Kidney tubule cell (primary cell): ENCODE data around the gene ENPP1.
"Not testable (repeated sequence)": the region's sequence is repeated elsewhere in the genome, so short reads cannot be mapped to it uniquely, and the experiment has no call there.

Source experiments
- DNase-seq: peaks from one replicate; pipeline ENCODE4 v3.0.0-alpha.2; 2018; ENCODE audit warnings: low spot score

The ENPP1 gene

DNA sequence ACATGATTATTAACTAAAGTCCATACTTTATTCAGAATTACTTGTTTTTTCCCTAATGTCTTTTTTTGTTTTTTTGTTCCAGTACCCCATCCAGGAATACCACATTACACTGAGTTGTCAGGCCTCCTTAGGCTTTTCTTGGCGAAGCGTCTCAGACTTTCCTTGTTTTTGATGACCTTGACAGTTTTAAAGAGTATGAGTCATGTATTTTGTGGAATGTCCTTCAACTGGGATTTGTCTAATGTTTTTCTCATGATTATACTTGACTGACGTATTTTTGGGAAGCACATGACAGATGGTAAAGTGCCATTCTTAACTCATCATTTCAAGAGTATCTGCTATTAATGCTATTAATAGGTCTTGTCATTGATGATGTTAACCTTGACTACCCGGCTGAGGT is 23.6 kb downstream of the ENPP1 start:
- peak; percentile 77 for DNase-seq

DNA sequence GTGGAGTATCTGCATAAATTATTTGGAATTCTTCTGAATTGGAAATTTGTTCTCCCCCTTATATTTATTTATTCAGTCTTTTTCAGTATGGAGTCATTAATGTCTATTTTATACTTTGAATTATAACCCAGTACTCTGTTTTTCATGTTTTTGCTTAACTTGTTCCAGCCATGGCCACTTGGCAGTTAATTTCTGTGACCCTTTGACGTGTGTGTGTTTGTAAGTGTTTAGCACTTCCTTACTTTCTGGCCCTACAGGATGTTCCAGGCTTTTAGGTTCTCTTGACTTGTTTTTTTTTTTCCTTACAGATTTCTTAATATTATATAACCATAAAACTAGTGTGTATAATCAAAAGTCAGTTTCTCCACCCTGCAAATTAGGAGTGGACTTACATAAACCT is 24.1 kb downstream of the ENPP1 start:
- no peak for DNase-seq

DNA sequence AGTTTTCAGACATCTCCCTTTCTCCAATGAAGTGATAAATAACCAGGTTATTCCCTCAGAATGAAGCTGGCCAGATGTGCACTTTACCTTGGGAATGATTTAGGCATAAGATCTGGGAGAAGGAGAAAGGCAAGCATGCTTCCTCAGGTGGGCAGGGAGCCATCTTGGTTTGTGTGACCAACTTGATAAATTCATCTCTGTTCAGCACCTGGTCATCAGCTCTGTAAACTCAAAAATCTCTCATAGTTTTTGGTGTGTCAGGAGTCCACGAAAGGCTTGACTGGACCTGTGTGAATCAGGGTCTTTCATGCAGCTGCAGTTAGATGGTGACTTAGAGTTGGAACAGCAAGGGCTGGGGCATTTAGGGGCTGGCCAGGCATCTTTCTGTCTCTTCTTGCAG is 24.5 kb downstream of the ENPP1 start:
- DNase-seq: no peak

DNA sequence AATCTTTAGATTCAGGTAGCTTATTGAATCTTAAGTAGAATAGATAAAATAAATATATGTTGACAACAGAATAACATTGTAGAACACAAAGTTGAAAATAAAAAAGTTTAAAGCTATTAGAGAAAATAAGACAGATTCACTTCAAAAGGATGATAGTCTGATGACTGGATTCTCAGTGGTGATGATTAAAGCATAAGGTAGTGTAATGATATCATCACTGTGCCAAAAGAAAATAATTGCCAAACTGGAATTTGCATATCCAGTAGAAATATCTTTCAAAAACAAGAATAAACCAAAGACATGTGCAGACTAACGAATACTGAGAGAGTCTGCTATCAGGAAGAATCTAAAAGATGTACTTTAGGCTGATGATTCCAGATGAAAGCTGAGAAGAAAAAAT is 30.2 kb downstream of the ENPP1 start:
- peak; percentile 39 for DNase-seq

DNA sequence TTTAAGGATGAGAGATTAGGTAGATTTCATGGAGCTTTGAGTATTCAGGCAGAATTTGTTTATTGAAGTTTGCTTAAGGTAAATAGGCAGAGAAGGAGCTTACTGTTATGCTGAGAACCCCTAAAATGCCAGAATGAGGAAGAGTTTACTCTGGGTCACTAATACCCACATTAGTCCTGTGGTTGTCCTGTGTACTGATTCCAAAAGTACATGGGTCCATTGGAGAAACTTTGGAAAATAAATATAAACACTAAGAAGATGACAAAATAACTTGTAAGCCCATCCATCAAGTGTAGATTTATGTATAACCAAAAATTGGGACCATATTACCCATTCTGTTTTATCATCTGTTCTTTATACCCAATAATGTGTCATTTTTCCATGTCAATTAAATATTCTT is 31.6 kb downstream of the ENPP1 start:
- DNase-seq: no peak

DNA sequence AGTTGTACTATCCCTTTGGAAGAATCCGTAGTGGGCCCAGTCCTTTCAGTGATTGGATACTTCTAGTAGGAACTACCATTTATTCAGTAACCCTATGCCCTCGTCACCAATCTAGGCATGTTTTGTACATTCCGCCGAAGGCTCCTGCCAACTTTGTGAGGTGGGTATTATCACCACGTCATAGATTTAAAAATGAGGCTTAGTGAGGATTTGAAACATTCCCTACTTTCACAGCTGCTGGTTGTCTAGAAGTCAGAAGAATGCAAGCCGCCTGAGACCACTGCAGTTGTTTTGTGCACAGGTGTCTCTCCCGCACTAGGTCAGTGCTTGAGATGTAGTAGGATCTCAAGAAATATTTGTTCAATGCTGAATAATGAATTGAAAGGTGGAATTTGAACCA is 32.6 kb downstream of the ENPP1 start:
- no peak for DNase-seq

DNA sequence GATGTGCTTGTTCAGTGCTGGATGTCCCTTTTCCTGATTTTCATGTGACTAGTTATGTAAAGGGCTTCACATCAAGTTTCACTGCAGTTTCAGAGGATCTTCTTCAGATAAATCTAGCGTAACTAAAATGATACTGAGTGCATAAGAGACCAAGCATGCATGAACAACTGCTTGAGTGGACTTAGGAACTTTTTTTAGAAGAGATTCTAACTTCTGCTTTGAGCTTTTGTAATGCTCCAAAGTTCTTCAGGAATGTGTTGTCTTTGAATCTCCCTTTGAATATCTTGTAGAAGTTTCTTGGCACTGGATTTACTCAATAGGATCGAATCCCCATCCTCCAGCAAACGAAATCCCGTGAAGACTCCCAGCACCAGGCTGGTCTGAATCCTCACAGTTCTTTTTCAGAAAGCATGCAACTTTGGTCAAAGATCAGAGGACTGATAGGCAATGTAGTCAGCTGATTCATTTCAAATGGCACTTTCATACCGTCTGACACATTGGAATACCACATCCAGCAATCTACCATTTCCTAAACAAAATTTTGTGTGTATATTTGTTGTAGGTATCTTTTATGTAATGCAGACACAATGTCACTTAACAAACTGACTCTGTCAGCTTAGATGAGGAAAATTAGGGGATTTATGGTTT is 33.2 kb downstream of the ENPP1 start:
- DNase-seq: peak; percentile 89

DNA sequence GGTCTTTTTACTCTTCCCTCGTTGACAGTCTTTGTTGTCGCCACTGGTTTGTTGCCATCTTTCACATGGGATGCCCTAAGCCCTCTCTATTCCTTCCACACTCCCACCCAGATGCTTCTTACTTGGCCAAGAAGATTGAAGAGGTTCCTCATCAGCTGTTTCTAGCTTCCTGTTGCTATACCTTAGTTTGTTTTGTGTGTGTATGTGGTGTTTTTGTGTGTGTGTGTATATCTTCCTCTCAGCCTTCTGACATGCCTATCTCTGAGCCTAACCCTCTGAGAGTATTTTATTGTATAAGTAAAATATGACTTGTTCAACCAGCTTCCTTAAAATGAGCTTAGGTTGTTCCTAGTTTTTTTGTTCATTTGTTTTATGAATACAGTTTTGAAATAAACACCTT is 35.9 kb downstream of the ENPP1 start:
- no peak for DNase-seq

DNA sequence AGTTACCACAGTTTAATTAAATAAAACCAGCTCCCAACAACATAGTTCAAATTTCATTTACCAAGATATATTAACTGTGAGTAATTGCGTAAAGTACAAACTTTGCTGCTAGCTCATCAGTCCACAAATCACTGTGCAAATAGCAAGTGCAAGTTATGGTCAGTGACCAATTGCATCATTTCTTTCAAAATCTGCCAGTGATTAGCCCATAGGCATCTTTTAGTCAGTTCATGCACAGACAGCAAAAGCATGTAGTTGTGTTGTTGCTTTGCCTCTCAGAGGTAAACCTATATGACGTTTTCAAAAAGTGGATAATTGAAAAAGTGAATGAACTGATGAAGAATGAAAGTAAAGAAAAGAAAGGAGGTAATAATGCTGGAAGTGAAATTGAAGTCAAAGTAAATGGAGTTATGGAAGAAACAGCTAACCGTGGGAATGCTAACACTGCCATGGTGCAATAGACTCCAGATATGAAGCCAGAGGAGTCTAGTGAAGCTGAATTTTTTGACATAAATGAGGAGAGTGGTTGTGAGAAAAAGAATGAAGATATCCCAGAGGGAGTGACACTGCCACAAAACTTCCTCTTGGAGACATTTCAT is 36.5 kb downstream of the ENPP1 start:
- DNase-seq: peak; percentile 4

DNA sequence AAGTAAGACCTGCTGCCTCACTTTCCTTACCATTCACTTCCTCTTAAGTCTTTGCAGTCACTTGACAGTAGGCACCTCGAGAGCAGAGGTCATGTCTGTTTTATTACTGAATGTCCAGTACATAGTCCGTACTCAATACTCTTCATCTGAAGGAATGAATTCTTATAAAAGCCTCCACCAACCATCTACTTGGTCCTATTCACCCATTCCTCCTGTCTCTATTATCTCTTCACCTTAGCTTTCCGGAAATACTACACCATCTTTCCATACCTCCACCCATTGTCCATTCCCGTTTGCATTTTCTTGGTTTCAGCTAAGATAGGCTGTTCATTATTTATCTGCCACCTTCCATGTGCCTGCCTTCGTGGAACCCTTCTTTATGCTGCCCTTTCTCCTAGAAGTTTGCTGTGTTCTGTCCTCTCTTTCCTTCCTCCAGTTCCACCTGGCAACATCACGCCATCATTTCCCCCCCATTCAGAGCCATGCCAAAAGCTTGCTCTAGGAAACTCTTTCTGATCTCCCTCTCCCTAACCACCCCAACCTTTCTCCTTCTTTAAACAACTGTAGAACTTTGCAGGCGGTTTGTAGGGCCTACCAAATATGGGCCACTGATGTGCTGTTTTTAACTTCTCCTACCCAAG is 38.3 kb downstream of the ENPP1 start:
- DNase-seq: no peak

DNA sequence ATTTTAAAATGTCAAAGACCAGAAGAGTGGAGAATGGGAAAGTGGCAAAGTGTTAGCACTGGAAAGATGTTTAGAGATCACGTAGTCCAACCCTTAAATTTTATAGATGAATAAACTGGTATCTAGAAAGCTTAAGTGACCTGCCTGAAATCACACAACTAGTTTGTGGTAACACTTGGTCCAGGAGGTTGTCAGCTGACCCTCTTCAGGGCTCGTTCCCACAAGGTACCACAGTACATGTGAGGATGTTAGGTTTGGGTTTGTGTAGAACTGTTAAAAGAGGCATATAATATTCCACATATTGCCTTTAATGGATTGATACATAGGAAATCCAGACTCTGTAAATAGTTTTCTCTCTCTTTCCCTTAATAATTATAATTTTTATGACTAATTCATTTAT is 39.1 kb downstream of the ENPP1 start:
- no peak for DNase-seq

DNA sequence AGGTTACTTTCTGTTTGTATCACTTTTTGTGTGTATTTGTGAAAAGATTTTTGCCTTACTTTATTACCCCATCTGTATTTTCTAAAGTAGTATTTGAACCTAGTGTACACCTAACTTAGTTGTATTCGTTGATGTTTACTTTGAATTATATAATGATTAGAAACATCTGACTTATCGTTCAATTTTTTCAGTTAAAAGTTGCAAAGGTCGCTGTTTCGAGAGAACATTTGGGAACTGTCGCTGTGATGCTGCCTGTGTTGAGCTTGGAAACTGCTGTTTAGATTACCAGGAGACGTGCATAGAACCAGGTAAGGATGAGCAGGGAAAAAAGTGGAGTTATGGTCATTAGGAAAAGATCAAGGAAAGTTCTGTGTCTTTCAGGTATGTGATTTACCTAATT is 42.0 kb downstream of the ENPP1 start:
- DNase-seq: no peak

DNA sequence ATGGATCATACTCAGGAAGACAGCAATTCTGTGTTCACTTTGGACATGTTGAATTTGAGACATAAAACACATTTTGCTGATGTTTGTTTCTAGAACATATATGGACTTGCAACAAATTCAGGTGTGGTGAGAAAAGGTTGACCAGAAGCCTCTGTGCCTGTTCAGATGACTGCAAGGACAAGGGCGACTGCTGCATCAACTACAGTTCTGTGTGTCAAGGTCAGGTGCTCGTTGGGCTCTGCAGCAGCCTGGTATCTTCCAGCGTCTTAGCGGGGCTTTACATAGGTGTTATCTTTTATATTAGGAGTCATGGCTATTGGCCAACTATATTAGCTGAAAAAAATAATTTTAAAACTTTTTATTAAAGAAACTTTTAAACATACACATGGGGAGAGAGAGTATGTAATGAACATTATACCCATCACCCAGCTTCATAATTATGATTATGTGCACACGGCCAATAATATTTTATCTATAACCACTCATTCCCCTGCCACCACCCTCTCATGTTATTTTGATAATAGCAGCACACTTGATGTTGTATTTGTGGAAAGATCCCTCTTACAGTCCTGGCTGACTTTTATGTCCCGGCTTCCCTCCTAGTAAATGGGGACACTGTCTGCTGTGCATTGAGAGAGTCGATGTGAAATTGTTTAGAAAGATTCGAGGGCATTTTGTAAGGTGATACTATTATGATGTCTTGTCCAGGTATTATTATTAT is 43.4 kb downstream of the ENPP1 start:
- no peak for DNase-seq

DNA sequence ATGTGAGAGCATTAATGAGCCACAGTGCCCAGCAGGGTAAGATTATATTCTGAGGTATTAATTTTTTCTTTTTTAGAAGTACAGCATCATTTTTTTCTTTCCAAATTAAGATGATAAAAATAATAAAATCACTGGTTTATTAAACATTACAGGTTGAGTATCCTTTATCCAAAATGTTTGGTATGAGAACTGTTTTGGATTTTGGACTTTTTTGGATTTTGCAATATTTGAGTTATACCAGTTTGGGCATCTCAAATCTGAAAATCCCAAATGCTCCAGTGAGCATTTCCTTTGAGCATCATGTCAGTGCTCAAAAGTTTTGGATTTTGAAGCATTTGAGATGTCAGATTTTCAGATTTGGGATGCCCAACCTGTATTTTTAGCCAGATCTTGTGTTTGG is 44.4 kb downstream of the ENPP1 start:
- DNase-seq: no peak

DNA sequence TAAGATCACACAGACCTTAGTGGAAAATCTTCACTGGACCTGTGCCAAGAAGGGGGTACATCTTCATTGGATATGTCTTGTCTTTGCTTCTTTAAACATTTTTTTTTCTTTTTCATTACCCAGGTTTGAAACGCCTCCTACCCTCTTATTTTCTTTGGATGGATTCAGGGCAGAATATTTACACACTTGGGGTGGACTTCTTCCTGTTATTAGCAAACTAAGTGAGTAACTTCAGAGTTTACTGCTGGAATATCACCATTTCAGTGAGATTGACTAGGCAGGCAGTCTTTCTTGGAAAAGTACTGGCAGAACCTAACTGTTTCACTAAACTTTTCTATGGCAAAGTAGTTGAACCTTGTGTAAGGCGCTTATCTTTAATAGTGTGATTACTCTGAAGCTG is 47.0 kb downstream of the ENPP1 start:
- DNase-seq: no peak

DNA sequence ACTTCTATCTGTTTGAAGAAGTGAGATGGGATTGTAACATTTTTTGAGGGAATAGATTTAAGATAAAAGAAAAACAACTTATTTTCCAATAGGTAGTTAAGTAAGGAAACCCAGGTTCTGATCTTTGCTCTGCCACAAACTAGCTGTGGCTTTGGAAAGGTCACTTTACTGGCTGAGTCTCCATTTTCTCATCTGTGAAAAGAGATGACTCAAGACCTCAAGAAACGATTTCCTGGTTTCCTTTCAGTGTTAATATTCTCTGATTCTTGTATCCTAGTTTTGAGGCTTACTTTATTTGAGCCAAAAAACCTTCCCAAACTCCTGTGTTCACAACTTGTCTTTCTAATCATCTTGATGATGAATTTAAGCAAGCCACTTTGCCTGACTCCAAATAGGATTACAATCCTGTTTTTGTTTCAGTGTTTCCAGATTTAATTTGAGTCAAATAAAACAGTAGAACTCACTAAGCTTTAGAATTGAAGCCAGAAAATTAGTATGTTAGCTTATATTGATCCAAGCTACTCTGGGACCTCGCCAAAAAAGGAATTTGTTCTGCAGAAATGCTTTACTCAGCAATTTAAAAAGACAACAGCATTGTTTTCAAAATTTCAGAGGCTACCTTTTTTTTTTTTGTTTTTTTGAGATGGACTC is 51.1 kb downstream of the ENPP1 start:
- peak; percentile 68 for DNase-seq

DNA sequence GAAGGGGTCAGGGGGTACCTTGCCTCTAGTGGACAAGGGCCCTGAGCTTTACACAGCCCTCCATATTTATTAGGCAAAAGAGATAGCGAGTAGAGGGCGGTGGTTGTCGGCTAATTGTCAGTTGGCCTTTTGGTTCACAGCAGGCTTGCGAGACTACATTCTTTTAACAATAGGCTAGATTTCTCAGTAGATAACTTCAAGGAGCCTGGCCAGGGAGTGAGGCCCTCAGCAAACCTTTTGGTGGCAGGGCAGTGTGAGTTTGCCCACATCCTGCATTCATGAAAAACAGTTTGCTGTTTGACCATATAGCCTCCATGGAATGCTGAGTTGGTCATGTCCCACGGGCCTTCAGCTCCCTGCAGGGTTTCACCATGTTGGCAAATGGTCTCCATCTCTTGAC is 51.8 kb downstream of the ENPP1 start:
- DNase-seq: not testable (repeated sequence)

DNA sequence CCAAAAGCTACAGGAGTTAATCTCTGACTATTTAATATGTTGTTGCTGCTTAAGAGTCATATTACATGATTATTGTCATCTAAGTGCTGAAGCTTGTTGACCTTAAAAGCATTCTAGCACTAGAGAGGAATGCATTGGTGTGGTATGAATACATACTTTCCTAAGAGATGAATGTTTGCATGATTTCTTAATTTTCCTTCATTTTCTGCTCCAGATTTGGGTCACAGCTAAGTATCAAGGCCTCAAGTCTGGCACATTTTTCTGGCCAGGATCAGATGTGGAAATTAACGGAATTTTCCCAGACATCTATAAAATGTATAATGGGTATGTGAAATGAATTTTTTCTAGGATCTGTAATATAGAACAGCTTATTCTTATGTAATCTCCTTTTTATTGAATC is 53.6 kb downstream of the ENPP1 start:
- no peak for DNase-seq

DNA sequence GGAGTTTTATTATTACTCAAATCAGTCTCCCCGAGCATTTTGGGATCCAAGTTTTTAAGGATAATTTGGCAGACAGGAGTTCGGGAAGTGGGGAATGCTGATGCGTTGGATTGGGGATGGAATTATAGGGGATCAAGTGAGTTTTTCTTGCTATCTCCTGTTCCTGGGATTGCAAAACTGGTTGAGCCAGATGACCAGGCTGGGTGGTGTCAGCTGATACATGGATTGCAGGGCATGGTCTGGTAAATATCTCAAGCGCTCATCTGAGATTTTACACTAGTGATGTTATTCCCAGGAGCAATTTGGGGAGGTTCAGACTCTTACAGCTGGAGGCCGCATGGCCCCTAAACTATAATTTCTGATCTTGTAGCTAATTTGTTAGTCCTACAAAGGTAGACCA is 54.7 kb downstream of the ENPP1 start:
- no peak for DNase-seq

DNA sequence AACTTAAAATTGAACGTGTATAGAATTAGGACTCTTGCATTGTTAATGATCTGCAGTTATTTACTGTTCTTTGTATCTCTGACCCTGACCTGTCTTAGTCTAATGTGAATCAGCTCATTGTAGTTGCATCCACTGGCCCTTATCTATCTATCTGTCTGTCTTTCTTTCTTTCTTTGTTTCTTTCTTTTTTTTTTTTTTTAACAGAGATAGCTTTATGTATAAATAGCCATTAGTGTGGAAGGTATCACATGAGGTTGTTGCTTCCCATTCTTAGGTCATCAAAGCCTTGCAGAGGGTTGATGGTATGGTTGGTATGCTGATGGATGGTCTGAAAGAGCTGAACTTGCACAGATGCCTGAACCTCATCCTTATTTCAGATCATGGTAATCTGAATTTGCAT is 59.9 kb downstream of the ENPP1 start:
- no peak for DNase-seq

DNA sequence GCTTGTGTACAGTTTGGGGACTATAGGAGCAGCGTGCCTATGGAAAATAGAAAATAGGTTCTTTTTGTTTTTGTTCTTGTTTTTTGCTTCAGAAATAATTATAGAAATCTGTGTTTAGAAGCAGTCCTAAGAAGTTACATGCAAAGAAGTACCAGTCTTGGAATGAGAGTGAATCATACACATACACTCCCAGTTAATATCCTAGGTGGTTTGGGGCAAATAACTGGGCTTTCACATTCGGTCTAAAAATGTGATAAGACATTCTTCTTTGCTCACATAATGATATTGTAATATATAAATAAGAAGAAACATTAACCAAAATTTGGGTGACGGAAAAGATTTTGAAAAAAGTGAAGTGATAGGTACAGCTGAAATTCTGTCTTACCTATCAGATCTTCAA is 61.0 kb downstream of the ENPP1 start:
- no peak for DNase-seq

DNA sequence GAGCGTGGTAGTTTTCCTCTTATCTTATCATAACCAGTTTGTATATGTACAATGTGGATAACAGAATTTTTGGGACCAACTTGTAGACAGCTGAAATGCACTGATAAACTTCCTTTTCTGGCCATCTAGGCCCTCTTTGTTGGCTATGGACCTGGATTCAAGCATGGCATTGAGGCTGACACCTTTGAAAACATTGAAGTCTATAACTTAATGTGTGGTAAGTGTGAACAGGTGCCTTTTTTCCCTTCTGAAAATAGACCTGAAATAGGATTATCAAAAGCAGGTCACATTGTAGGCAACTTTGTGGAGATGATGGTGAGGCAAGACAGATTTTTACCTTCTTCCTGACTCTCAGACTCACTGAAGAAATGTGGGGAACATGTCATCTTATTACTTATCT is 67.8 kb downstream of the ENPP1 start:
- DNase-seq: no peak

DNA sequence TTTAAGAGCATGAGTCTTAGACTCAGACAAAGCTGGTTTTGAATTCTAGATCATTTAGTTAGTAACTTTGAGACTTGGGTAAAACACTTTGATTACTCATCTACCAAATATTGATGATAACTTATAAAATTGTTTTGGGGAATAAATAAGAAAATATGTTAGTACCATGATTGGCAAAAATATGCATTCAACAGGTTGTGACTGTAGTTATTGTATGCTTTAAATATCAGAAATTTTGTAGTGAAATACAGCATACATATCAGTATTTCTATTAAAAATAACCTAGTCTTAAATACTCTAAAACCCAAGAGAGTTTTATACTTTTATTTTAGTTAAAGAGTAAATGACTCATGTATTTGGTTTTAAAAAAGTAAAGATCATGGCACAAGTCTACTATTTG is 68.7 kb downstream of the ENPP1 start:
- DNase-seq: no peak
